SK-N-MC (cell line): ENCODE measurements around the gene TRIM25.

Source experiments
- DNase-seq: peaks from one replicate; pipeline ENCODE4 v3.0.0-alpha.2; 2011; ENCODE audit warnings: low read depth, low spot score
- H3K27ac ChIP-seq: fragments of 200-600 bp; sonication (generic); 2 replicates; pipeline ENCODE4 v1.5.1; 2016; ENCODE audit warnings: mixed run types
- H3K36me3 ChIP-seq: fragments of 200-600 bp; sonication (generic); 2 replicates; pipeline ENCODE4 v1.6.1; 2017; ENCODE audit warnings: antibody characterized with exemption, low read length, mixed read lengths; ENCODE audit not compliant: insufficient read depth
- H3K4me3 ChIP-seq: fragments of 200-600 bp; sonication (generic); 2 replicates; pipeline ENCODE4 v1.5.1; 2016
- H3K9ac ChIP-seq: fragments of 200-600 bp; sonication (generic); 2 replicates; pipeline ENCODE4 v1.8.0; 2017; ENCODE audit warnings: mixed run types, mixed read lengths; ENCODE audit not compliant: insufficient read length
- H3K9me3 ChIP-seq: fragments of 200-600 bp; sonication (generic); 2 replicates; pipeline ENCODE4 v1.6.1; 2017; ENCODE audit warnings: low read depth, mild to moderate bottlenecking, antibody characterized with exemption, low read length, moderate library complexity, mixed read lengths
- EZH2 ChIP-seq: fragments of 200-600 bp; sonication (generic); IDR thresholded peaks from one replicate; pipeline ENCODE4 v1.6.1; 2017; ENCODE audit warnings: antibody characterized with exemption
- FOXP2 ChIP-seq: optimal IDR thresholded peaks from 2 replicates; pipeline ENCODE3; 2011; ENCODE audit warnings: mild to moderate bottlenecking, moderate library complexity; ENCODE audit not compliant: insufficient read depth; ENCODE audit errors: extremely low read length, control extremely low read depth
- POLR2AphosphoS5 ChIP-seq: IDR thresholded peaks from 2 replicates; pipeline ENCODE4 v1.6.1; 2012; ENCODE audit warnings: mild to moderate bottlenecking, low read depth, low read length, borderline replicate concordance

TRIM25 gene, protein sequence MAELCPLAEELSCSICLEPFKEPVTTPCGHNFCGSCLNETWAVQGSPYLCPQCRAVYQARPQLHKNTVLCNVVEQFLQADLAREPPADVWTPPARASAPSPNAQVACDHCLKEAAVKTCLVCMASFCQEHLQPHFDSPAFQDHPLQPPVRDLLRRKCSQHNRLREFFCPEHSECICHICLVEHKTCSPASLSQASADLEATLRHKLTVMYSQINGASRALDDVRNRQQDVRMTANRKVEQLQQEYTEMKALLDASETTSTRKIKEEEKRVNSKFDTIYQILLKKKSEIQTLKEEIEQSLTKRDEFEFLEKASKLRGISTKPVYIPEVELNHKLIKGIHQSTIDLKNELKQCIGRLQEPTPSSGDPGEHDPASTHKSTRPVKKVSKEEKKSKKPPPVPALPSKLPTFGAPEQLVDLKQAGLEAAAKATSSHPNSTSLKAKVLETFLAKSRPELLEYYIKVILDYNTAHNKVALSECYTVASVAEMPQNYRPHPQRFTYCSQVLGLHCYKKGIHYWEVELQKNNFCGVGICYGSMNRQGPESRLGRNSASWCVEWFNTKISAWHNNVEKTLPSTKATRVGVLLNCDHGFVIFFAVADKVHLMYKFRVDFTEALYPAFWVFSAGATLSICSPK

GRCh38 chr17:56913867-56914580, at the start of gene TRIM25:
TSS of gene TRIM25 (minus strand) at chr17:56914049. CDS start at chr17:56913988, 61 bp downstream.
- DNase-seq = no peak
- peak within 1 kb of the TSS; percentile 99 for H3K4me3 ChIP-seq
- no peaks in the 10 kb centered on the region for H3K36me3 ChIP-seq
- H3K27ac ChIP-seq = peak within 1 kb of the TSS; percentile 9; the same call in 1 of the 2 replicates
- TF ChIP-seq POLR2AphosphoS5 (peak; percentile 98), EZH2 (no peak)
- H3K9me3 ChIP-seq = no peaks in the 10 kb centered on the region
- H3K9ac ChIP-seq = peak within 1 kb of the TSS; percentile 88

- H3K9ac ChIP-seq = peak within 1 kb of the TSS; percentile 99
- no peaks in the 10 kb centered on the region for H3K36me3 ChIP-seq
- no peaks in the 10 kb centered on the region for H3K9me3 ChIP-seq
- peak within 1 kb of the TSS; percentile 99 for H3K4me3 ChIP-seq
- TF ChIP-seq EZH2 (no peak), POLR2AphosphoS5 (peak; percentile 81)
- H3K27ac ChIP-seq = peak within 1 kb of the TSS; percentile 96
- DNase-seq = peak; percentile 69
Measured at GRCh38 chr17:56960596-56961538, 47.0 kb upstream of the TRIM25 start, which contains the start of gene COIL. TSS of gene COIL (minus strand) at chr17:56961050. CDS start at chr17:56961019, 31 bp downstream.

- TF ChIP-seq POLR2AphosphoS5 = no peak
- TF ChIP-seq EZH2 = no peak
- no peak for TF ChIP-seq FOXP2
- Histone ChIP-seq H3K36me3 (peaks cover 8% of the 10 kb centered on the region; the same call in 1 of the 2 replicates), H3K4me3 (no peak overlapping the region), H3K9me3 (no peaks in the 10 kb centered on the region), H3K27ac (no peak overlapping the region), H3K9ac (no peak overlapping the region)
- no peak for DNase-seq
Measured at GRCh38 chr17:56956992-56957391, 43.1 kb upstream of the TRIM25 start.

GRCh38 chr17:56949595-56949994, 35.7 kb upstream of the TRIM25 start:
- Histone ChIP-seq H3K27ac (no peak overlapping the region), H3K36me3 (peaks cover 59% of the 10 kb centered on the region), H3K9me3 (no peaks in the 10 kb centered on the region), H3K9ac (no peak overlapping the region), H3K4me3 (no peak overlapping the region)
- DNase-seq = no peak
- no peak for TF ChIP-seq FOXP2

DNA sequence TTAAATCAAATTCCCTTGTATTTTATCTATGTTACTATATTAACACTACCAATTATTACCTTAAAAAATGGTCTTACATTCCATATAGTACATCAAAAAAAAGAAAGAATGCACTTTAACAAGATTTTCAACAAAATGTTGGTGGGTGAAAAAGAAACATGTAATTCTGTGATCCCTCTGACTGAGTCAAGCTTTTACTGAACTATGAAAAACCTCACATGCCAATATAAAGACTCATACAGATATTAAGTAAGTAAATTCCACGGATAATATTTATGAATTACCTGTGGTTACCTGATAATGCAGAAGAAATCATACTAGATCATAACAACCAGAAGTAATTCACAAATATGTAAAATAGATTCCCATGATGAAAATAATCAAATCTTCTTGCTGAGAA, 34.6 kb upstream of the TRIM25 start:
- Histone ChIP-seq H3K4me3 (no peak overlapping the region), H3K36me3 (peaks cover 61% of the 10 kb centered on the region), H3K27ac (no peak overlapping the region), H3K9me3 (no peaks in the 10 kb centered on the region), H3K9ac (no peak overlapping the region)
- TF ChIP-seq EZH2 (no peak), POLR2AphosphoS5 (no peak), FOXP2 (no peak)
- DNase-seq = no peak

- Histone ChIP-seq H3K27ac (no peak overlapping the region), H3K4me3 (no peak overlapping the region), H3K9me3 (no peaks in the 10 kb centered on the region), H3K9ac (no peak overlapping the region), H3K36me3 (peaks cover 65% of the 10 kb centered on the region)
- TF ChIP-seq EZH2 = no peak
- TF ChIP-seq FOXP2 = no peak
- TF ChIP-seq POLR2AphosphoS5 = no peak
- DNase-seq = no peak
Measured at GRCh38 chr17:56947741-56948140, 33.9 kb upstream of the TRIM25 start.

GRCh38 chr17:56945938-56946505, 32.2 kb upstream of the TRIM25 start:
- Histone ChIP-seq H3K9ac (no peak overlapping the region), H3K27ac (0 out of 2 replicates have a peak overlapping the region, but pooled peaks have one; percentile 10), H3K36me3 (peaks cover 76% of the 10 kb centered on the region), H3K9me3 (no peaks in the 10 kb centered on the region), H3K4me3 (no peak overlapping the region)
- DNase-seq = no peak
- no peak for TF ChIP-seq EZH2
- no peak for TF ChIP-seq FOXP2
- no peak for TF ChIP-seq POLR2AphosphoS5
